MG63 (cell line): ENCODE data around the gene PRMT7. TPM values are rescaled to one million over a fixed set of nuclear protein-coding genes. Genes with fewer than 3 reads are reported as not detected.

Experiments
- DNase-seq: peaks from one replicate; pipeline ENCODE4 v3.0.0-alpha.2; 2020
- H3K27me3 ChIP-seq: fragments of 250-450 bp; sonication (Bioruptor Pico); 2 replicates; pipeline ENCODE4 v1.5.1; 2020; ENCODE audit warnings: mild to moderate bottlenecking, moderate library complexity
- H3K36me3 ChIP-seq: fragments of 250-450 bp; sonication (Bioruptor Pico); 2 replicates; pipeline ENCODE4 v1.5.1; 2020; ENCODE audit warnings: mild to moderate bottlenecking, moderate library complexity
- H3K4me3 ChIP-seq: fragments of 250-450 bp; sonication (Bioruptor Pico); 2 replicates; pipeline ENCODE4 v1.5.1; 2020; ENCODE audit warnings: mild to moderate bottlenecking, moderate library complexity
- H3K9me3 ChIP-seq: fragments of 250-450 bp; sonication (Bioruptor Pico); 2 replicates; pipeline ENCODE4 v1.5.1; 2020; ENCODE audit warnings: mild to moderate bottlenecking, moderate library complexity
- total RNA-seq: library from RNA; depleted of rRNA; stranded (reverse); fragments of >200 nt; shearing (Covaris generic); gene quantifications from 2 replicates; pipeline ENCODE4 v1.2.3, GENCODE V29; 2014; ENCODE audit warnings: low replicate concordance

The PRMT7 gene
- total RNA-seq, 1 experiment from 2014 or later, result 81.1 TPM

DNA sequence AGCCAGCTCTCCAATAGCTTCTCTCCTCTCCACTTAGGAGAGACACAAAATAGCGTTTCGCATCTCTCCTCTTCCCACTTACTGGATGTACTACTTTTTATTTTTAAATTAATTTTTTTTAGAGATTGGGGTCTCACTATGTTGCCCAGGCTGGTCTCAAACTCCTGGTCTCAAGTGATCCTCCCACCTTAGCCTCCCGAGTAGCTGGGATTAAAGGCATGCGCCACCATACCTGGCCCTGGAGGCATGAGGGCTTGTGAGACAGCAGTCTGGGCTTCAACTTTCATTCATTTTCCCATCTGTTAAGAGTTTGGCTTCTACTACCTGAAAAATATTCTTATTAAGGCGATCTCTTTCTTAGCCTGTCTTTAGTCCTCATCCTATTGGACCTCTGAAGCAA, 18.4 kb upstream of the PRMT7 start:
- H3K36me3 ChIP-seq, result peaks cover 21% of the 10 kb centered on the region

DNA sequence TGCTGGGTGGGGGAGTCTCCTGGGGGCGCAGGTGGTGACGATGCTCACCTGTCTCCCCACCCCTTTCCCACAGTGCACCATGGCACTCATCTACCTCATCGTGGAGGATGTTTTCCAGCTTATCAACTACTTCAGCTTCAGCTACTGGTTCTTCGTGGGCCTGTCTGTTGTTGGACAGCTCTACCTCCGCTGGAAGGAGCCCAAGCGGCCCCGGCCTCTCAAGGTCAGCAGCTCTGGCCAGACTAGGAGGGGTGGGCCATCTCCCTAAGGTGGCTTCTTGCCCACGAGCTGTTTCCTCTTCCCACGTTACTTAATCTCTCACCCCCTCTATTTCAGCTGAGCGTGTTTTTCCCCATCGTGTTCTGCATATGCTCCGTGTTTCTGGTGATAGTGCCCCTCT, 14.5 kb upstream of the PRMT7 start:
- H3K36me3 ChIP-seq, result peaks cover 43% of the 10 kb centered on the region
- H3K9me3 ChIP-seq, result no peaks in the 10 kb centered on the region

More for the DNA sequence above, 18.4 kb upstream of the PRMT7 start:
- no peak for DNase-seq
- no peaks in the 10 kb centered on the region for H3K9me3 ChIP-seq
- H3K4me3 ChIP-seq, result no peak overlapping the region
- H3K27me3 ChIP-seq, result no peaks in the 10 kb centered on the region

DNA sequence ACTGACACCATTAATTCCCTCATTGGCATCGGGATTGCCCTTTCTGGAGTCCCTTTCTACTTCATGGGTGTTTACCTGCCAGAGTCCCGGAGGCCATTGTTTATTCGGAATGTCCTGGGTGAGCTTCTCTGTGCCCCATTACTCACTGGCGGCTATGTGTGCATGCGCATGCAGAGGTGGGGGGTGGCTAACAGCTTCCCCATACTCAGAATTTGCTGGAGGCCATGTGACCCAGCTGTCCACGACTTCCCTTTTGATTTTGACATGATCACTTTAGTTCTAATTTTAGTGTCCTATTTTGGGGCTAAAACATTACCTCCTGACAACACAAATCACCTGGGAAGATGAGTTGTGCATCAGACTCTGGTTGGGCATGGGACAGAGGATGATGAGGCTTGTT, 14.1 kb upstream of the PRMT7 start:
- no peaks in the 10 kb centered on the region for H3K9me3 ChIP-seq
- no peak overlapping the region for H3K4me3 ChIP-seq
- no peak for DNase-seq
- H3K36me3 ChIP-seq, result peaks cover 43% of the 10 kb centered on the region
- H3K27me3 ChIP-seq, result no peaks in the 10 kb centered on the region

More for the DNA sequence above, 14.5 kb upstream of the PRMT7 start:
- H3K4me3 ChIP-seq, result no peak overlapping the region
- DNase-seq, result no peak
- no peaks in the 10 kb centered on the region for H3K27me3 ChIP-seq

DNA sequence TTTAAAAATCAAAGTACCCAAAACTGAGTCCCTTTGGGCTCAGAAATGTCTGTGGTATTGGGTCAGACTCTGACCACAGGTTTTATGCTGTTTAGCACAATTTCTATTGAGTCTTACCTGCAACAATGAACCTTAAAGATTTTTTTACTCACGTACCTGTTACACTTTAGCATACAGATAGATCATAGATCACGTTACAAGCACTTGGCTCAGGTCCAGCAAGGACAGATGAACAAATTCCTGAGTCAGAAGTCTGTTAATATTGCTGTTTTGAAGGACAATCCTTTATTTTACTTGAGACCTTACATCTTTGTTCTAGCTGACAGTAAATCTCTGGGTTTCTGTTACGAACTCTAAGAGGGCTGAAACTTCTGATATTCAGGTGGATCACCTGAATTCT, 12.9 kb upstream of the PRMT7 start:
- Histone ChIP-seq H3K27me3 (no peaks in the 10 kb centered on the region), H3K36me3 (peaks cover 51% of the 10 kb centered on the region), H3K4me3 (no peak overlapping the region), H3K9me3 (no peaks in the 10 kb centered on the region)
- no peak for DNase-seq

DNA sequence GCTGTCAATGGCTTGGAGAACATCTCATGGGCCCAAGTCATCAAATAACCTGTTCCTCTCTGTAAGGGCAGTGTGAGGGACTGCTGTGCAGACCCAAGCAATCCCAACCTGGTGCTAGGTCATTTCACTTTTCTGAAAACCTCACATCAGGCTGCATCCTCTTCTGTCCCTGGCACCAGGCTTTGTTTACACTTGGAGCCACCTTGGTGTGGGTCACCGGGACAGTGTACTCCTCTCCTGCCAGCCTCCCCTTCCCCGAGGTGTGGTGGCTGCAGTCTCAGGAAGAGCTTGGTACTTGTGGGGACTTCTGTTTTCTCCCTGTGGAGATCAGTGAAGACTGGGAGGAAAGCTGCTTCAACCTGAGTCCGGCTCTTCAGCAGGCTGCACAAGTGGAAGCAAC, 12.5 kb upstream of the PRMT7 start:
- no peak for DNase-seq
- H3K9me3 ChIP-seq, result no peaks in the 10 kb centered on the region
- H3K36me3 ChIP-seq, result peaks cover 51% of the 10 kb centered on the region
- no peaks in the 10 kb centered on the region for H3K27me3 ChIP-seq
- H3K4me3 ChIP-seq, result no peak overlapping the region

DNA sequence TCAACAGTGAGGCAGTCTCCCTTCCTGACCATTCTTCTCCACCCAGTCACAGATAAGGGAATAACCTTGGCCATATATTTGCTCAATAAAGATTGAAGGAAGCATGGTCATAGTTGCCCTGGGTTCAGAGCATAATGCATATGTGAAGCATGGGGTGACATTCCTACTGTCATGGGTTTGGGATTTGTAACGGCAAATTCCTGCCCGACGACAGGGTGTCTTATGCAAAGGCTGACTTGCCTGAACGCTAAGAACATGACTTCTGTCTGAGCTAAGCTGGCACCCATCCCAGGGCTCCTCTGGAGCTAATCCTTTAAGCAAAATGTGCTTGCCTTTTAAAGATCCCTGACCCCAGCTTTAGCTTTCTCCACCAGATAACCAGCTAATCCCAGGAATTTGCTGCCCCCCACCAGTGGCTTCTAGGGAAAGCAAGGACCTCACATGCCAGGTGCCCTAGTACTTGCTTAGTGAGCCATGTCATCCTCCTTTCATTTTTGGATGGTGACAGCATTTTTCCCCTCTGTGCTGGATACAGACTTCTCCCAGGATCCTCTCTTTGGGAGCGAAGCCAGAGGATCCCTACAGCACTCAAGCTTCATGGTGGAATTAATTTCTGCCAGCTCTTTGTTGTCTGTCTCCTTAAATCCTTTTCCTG, 11.8 kb upstream of the PRMT7 start:
- Histone ChIP-seq H3K36me3 (peaks cover 53% of the 10 kb centered on the region), H3K4me3 (no peak overlapping the region), H3K27me3 (no peaks in the 10 kb centered on the region), H3K9me3 (no peaks in the 10 kb centered on the region)
- peak; percentile 76 for DNase-seq

DNA sequence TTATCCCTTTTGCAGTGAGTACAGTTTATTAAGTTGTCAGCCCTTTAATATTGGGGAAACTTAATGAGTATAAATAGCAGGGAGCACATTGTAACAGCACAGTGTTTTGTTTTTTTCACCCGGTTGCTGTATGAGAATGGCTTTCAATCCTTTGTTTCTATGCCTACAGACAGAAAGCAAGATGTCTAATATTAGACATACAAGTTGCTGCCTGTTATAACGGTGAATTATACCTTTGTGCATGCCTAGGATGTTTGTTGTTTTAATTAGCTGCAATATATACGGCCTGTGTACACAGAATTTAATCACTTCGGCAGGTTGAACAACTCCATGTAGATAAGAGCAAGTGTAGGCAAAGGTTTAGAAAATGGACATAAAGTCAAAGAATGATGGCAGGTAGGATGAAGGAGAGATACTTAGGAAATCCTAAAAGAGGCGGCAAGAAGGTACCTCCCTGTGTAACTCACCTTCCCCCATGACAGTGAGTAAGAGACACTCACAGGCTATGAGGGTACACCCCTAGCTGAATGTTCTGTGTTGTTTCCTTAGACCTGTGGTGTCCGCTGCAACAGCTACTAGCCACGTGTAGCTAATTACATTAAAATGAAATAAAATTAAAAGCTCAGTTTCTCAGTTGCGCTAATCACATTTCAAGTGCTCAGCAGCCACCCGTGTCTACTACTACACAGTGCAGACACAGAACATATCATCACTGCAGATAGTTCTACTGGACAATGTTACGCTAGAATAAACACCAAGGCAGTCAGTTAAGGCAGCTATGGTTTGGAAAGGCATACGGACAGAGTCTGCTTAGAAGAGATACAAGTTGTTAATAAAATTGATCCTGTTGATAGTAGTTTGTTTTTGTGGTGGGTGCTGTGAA, 11.0 kb upstream of the PRMT7 start:
- H3K27me3 ChIP-seq, result no peaks in the 10 kb centered on the region
- H3K9me3 ChIP-seq, result no peaks in the 10 kb centered on the region
- peaks cover 53% of the 10 kb centered on the region for H3K36me3 ChIP-seq

DNA sequence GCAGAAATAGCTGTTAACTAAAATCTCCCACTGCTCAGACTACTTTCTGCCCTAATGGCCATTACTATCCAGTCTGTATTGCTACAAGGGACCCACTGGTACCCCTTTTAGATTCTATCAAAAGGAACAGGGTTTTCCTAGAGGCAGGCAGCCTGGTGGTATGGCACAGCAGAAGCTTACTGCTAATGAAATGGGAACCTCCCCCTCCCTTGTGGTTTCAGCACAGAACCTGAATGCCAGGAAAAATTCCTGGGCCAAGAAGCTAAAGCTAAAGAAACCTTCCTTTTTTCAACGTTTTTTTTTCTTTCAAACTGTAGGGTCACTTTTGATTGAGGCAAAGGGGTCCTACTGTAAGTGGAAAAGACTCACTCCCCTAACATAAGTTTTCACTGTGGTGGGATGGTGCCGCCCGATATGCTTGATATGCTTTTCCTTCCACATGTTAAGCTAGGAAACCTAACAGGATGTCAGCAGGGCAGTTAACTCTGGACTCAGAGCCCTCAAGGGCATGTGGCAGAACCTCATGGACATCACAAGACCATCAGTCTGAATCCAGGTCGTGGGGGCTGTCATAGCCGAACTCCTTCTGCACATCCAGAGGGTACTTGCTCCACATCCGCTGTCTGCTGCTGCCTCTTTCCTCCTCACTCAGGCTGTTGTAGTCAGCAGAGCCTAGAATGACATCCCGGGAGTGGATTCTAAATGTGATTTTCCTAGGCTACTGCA, 9.9 kb upstream of the PRMT7 start:
- DNase-seq, result no peak
- Histone ChIP-seq H3K4me3 (no peak overlapping the region), H3K9me3 (no peaks in the 10 kb centered on the region), H3K27me3 (no peaks in the 10 kb centered on the region), H3K36me3 (peaks cover 53% of the 10 kb centered on the region)

More for the DNA sequence above, 11.0 kb upstream of the PRMT7 start:
- H3K4me3 ChIP-seq, result no peak overlapping the region
- DNase-seq, result no peak

DNA sequence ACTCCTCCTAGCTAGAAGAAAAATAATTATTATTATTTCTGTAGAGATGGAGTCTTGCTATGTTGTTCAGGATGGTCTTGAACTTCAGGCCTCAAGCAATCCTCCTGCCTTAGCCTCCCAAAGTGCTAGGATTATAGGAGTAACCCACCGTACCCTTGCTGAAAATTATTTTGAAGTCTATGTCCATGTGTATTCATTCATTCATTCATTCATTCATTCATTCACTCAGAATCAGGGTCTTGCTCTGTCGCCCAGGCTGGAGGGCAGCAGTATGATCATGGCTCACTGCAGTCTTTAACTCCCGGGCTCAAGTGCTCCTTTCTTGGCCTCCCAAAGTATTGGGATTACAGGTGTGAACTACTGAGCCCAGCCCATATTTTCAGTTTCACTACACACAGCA, 4.2 kb upstream of the PRMT7 start:
- Histone ChIP-seq H3K36me3 (peaks cover 31% of the 10 kb centered on the region), H3K9me3 (no peaks in the 10 kb centered on the region), H3K4me3 (no peak overlapping the region), H3K27me3 (no peaks in the 10 kb centered on the region)
- no peak for DNase-seq

DNA sequence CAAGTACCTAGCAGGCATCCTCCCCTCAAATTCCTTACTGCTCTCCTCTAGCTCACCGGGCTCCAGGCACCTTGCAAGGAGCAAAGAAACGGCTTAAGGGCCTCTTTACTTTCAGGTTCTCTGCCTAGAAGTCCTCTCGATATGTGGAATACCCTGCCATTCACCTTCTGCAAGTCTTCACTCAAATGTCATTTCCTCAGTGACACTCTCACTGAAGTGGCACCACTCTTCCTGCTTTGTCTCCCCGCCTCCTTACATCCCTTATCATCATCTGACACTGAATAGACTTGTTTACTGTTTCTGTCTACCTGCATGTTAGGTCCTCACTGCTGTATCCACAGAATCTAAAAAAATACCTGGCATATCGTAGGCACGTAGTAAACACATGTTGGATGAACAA, 1.0 kb upstream of the PRMT7 start:
- no peaks in the 10 kb centered on the region for H3K9me3 ChIP-seq
- DNase-seq, result no peak
- peak overlapping the region; percentile 72 for H3K4me3 ChIP-seq
- no peaks in the 10 kb centered on the region for H3K27me3 ChIP-seq
- peaks cover 24% of the 10 kb centered on the region for H3K36me3 ChIP-seq

DNA sequence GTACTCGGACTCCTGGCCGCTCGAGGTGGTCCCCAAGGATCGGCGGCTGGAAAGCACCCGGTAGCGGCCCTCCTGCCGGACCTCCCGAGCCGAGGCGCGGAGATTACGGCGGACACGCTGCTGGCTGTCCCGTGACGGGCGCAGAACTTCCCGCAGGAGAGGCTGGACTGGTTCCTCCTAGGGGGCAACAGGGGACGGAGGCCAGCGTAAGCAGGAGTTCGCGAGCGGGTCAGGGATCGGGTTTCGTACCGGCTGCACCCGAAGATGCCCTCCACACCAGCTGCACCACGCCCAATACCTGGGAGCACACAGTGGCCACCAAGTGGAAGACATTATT, 414 bp upstream of the PRMT7 start:
- DNase-seq, result no peak
- Histone ChIP-seq H3K27me3 (no peaks in the 10 kb centered on the region), H3K9me3 (no peaks in the 10 kb centered on the region), H3K36me3 (peaks cover 24% of the 10 kb centered on the region), H3K4me3 (peak overlapping the region; percentile 72)

DNA sequence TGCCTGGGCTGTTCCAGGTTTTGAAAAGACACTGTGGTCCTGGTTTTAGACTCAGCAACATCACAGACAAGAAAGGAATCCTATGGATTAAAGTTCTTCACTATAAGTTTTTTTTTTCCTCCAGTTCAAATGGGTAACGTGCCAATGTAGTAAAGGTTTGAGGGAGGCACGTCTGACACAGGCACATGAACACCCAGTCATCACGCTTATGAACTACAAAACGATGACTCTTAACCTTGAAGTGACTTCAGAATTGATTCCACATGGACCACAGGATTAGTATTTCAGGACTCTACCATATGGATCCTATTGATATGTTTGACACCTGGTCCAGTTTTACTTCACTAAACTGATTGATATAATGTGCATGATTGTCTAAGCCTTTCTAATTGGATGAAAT, 2.3 kb downstream of the PRMT7 start:
- no peak for DNase-seq
- H3K4me3 ChIP-seq, result no peak overlapping the region
- no peaks in the 10 kb centered on the region for H3K27me3 ChIP-seq
- peaks cover 9% of the 10 kb centered on the region for H3K36me3 ChIP-seq
- H3K9me3 ChIP-seq, result no peaks in the 10 kb centered on the region

DNA sequence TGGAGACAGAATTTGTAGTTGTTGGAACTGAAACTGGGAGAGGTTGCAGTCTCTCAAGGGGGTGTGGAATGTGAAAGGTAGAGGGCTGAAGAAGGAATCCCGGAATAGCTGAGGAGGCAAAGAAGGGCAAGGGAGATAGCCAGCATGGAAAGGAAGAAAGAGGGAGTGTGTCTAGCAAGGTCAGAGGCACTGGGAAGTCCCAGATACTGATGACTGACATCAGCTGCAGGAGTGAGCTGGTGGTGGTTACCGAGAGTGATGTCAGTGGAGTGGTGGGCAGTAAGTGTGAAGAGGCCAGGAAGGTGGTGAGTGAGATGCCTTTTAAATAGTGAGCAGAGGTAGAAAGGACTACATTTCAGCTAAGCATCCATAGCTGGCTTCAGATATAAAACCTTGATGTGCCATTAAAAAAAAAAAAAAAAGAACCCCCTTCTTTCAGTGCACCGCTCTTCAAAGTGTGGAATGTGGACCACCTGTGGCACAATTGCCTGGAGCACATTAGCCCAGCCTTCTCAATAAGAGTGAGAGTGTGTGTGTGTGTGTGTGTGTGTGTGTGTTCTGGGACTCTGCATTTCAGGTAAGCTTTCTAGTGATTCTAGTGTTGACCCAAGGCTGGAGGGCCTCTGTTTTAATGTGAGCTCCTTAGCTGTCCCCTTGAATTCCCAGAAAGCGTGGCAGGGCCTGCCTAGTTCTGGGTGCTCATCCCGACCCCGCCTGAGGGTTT, 8.5 kb downstream of the PRMT7 start:
- Histone ChIP-seq H3K36me3 (no peaks in the 10 kb centered on the region; the same call in 1 of the 2 replicates), H3K9me3 (no peaks in the 10 kb centered on the region), H3K4me3 (no peak overlapping the region), H3K27me3 (no peaks in the 10 kb centered on the region)
- no peak for DNase-seq

DNA sequence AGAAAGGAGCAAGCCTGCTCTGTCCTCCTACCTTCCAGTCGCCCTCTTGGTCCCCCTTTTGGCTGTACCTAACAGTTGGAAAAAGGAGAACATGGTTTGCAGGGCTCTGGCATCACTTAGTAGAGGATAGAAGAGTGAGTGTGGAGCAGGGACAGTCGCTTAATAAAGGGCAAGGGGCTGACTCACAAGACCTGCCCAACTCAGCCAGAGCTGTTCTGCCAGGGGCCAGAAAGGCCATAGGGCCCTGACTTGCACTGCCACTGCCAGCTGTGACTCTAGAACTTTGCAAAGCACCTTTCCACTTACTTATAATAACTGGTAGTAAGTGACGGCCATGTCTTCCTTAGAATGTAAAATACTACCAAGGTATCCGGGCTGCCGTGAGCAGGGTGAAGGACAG, 13.5 kb downstream of the PRMT7 start:
- peaks cover 6% of the 10 kb centered on the region for H3K36me3 ChIP-seq
- H3K4me3 ChIP-seq, result no peak overlapping the region
- H3K9me3 ChIP-seq, result no peaks in the 10 kb centered on the region
- DNase-seq, result no peak
- no peaks in the 10 kb centered on the region for H3K27me3 ChIP-seq

DNA sequence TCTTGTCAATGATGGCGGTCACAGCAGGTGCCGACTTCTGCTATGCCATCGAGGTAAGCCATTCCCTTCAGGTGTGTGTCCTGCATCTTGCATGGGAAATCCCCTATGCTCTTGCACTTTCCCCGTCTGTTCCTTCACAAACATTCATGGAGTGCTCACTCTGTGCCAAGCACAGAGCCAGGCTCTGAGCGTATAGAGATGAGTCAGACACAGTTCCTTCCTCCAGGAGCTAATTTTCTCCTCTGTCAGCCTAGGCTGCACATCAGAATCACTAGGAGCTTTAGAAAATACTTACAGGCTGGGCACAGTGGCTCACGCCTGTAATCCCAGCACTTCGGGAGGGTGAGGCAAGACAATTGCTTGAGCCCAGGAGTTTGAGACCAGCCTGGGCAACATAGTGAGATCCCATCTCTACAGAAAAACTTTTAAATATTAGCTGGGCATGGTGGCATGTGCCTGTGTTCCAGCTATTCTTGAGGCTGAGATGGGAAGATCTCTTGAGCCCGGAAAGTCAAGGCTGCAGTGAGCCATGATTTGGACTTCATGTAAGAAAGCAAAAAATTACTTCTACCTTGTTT, 14.1 kb downstream of the PRMT7 start:
- Histone ChIP-seq H3K9me3 (no peaks in the 10 kb centered on the region), H3K27me3 (no peaks in the 10 kb centered on the region), H3K36me3 (peaks cover 6% of the 10 kb centered on the region)

DNA sequence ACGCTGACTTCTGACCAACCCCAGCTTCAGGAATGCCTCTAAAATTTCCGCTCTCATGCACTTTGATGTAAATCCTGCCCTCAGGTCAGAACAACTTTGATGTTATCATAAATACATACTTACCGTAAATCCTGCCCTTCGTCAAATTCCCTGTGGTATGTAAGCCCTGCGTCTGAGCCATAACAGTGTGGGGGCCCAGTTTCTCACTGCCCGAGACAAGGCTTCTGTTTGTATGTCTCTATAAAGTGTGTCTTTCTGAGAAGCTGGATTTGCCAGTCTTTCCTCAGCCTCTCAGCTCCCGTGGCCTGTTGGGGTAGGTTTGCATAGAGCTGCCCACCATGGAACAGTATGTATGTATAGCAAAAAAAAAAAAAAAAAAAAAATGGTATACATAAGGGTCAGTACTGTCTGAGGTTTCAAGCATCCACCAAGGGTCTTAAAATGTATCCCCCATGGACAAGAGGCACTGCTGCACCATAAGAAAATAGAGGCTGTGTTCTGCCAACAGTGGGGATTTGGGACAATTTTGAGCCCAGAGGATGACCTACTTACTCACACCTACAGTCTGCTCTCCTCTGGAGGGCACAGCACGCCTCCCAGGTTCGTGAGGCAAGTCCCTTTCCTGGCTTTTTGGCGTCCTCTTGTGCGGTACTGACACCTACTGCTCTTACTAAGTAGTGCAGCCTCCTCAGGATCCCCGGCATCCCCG, 17.5 kb downstream of the PRMT7 start:
- Histone ChIP-seq H3K27me3 (no peaks in the 10 kb centered on the region), H3K9me3 (no peaks in the 10 kb centered on the region), H3K4me3 (no peak overlapping the region), H3K36me3 (peaks cover 6% of the 10 kb centered on the region)
- peak; percentile 58 for DNase-seq

More for the DNA sequence above, 14.1 kb downstream of the PRMT7 start:
- DNase-seq, result peak; percentile 4
- H3K4me3 ChIP-seq, result no peak overlapping the region
